Stimulated activated CD8-positive, alpha-beta memory T cell treated with anti-CD3 and anti-CD28 coated beads, Interleukin-15, amount 100 ng/mL, for 4 hours (primary cell): ENCODE results near the gene FAM133A.
A peak's percentile ranks its signal among the peaks of the same experiment; 100 is the strongest.

Source experiments
- DNase-seq, 2 donors: peaks; one replicate each; pipeline ENCODE4 v3.0.0-alpha.2; 2020; ENCODE audit warnings: low read depth in 2 of 2

Gene FAM133A

DNA sequence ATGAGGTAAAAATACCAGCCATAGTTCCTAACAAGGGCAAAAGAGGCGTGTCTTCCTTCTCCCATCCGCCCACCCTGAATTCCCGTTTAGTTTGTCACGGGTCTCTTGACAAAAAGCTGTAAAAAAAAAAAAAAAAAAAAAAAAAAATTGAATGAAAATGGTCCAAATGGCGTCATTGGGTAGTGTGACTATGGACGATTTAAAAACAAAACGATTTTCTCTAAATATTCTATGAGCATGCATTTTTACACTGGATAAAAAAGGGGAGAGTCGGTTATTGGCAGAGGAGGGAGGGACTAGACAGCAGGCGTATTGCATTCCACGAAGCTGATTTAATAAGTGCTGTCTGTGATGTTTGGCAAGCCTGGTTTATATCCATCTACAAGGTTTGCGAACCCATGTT is at the start of gene FAM133A:
Gene FAM133A (plus strand): TSS at position 338 of the 403 bp plus-strand sequence. CDS start 35,214 bp downstream, outside the sequence.
- no peak for DNase-seq

DNA sequence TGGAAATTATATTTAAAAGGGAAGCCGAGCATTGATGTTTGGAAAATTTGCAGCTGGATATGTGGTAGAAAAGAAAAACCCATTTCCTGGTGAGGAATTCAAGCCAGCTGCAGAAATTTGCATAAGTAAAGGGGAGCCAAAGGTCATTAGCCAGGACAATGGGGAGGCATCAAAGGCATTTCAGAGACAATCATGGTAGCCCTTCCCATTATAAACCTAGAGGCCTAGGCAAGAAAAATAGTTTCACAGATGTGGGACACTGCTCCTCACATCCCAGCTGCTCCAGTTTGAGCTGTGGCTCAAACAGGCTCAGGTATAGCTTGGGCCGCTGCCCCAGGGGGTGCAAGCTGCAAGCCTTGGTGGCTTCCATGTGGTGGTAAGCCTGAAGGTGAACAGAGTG is 36.4 kb upstream of the FAM133A start:
- DNase-seq: no peak

- no peak for DNase-seq
These were observed 24.6 kb upstream of the FAM133A start for GRCh38 chrX:93649381-93649780.

DNA sequence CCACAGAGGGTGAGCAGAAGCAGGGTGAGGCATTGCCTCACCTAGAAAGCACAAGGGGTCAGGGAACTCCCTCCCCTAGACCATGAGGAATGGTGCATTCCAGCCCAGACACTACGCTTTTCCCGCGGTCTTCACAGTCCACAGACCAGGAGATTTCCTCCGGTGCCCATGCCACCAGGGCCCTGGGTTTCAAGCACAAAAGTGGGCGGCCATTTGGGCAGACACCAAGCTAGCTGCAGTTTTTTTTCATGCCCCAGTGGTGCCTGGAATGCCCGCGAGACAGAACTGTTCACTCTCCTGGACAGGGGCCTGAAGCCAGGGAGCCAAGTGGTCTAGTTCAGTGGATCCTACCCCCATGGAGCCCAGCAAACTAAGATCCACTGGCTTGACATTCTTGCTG is 13.4 kb upstream of the FAM133A start:
- DNase-seq: no peak

GRCh38 chrX:93673056-93673868 is 744 bp upstream of the FAM133A start, which contains the start of gene NAP1L3:
Gene NAP1L3, minus strand, starts transcription at chrX:93673578. Its CDS starts 274 bp downstream, at chrX:93673304.
- DNase-seq: peak; percentile 25 to 27

GRCh38 chrX:93695981-93696380 is 22.0 kb downstream of the FAM133A start:
- DNase-seq: no peak

GRCh38 chrX:93703701-93704100 is 29.7 kb downstream of the FAM133A start:
- no peak for DNase-seq

GRCh38 chrX:93711076-93711475 is 37.1 kb downstream of the FAM133A start:
- no peak for DNase-seq

GRCh38 chrX:93741811-93742210 is 67.8 kb downstream of the FAM133A start:
- DNase-seq: no peak

DNA sequence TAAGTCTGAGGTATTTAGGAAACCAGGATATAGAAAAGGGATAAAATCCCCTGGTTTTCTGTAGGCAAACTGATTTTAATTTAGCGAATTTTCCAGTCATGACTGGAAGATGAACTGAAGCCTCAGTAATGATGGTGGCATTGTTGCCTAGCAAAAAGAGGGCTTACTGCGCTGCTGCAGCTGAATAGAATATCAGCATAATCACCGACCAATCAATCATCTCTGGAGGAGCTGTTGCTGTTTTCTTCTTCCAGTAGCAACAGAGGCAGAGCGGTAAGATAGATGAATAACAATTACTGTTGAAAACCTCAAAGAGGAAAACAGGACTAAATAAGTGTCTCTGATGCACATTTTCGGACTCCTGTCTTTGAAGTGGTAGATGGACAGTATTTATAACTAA is 86.2 kb downstream of the FAM133A start:
- no peak for DNase-seq
